22Rv1 (cell line): ENCODE measurements around the gene DGKI.

Source experiments
- H3K27ac ChIP-seq: fragments of 450-650 bp; 2 replicates; pipeline ENCODE4 v1.5.1; 2017
- ZFX ChIP-seq: fragments of 450-650 bp; IDR thresholded peaks from 2 replicates; pipeline ENCODE4 v1.6.1; 2017; ENCODE audit warnings: antibody characterized with exemption, borderline replicate concordance
- TF ChIP-seq, protein P1 (sequence below): fragments of 450-650 bp; IDR thresholded peaks from 2 replicates; pipeline ENCODE4 v1.5.1; 2017; ENCODE audit warnings: mild to moderate bottlenecking

The DGKI gene

GRCh38 chr7:137439829-137440825 lies 406.6 kb downstream of the DGKI start:
- H3K27ac ChIP-seq: no peak overlapping the region
- TF ChIP-seq, protein P1, sequence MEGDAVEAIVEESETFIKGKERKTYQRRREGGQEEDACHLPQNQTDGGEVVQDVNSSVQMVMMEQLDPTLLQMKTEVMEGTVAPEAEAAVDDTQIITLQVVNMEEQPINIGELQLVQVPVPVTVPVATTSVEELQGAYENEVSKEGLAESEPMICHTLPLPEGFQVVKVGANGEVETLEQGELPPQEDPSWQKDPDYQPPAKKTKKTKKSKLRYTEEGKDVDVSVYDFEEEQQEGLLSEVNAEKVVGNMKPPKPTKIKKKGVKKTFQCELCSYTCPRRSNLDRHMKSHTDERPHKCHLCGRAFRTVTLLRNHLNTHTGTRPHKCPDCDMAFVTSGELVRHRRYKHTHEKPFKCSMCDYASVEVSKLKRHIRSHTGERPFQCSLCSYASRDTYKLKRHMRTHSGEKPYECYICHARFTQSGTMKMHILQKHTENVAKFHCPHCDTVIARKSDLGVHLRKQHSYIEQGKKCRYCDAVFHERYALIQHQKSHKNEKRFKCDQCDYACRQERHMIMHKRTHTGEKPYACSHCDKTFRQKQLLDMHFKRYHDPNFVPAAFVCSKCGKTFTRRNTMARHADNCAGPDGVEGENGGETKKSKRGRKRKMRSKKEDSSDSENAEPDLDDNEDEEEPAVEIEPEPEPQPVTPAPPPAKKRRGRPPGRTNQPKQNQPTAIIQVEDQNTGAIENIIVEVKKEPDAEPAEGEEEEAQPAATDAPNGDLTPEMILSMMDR: no peak
- TF ChIP-seq ZFX: no peak

DNA sequence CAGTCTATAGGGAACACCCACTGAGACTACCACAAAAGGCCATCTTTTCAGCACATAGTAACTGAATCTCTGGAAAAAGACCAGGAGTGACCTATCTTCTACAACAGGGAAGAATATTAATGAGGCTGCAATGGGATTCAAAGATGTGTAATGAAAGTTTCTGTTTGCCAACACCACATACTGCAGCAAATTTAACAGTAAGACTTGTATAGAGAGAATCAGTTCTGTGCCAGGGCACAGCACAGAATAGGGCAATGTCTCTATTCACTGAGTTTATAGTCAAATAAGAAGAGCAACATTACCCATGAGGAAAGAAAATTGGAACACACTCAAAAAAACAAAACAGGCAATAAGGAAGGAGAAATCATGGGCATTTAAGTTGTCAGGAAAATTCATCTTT lies 411.8 kb downstream of the DGKI start:
- TF ChIP-seq ZFX: no peak
- TF ChIP-seq, protein P1: no peak
- no peak overlapping the region for H3K27ac ChIP-seq

DNA sequence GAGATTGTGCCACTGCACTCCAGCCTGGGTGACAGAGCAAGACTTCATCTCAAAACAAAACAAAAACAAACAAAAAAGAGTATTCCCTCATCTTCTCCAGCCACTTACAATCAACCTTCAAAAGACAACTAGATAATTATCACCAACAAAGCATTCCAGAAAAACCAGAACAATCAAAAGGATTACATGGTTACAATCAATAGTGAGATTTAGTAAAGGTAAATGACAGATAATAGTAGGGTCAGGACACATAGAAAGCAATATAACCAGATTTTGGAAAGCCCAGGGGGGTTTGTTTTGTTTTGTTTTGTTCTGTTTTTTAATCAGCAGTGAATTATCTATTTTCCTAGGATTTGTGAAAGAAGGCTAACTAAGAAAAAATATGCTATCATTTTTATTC lies 412.2 kb downstream of the DGKI start:
- TF ChIP-seq, protein P1: no peak
- TF ChIP-seq ZFX: no peak
- no peak overlapping the region for H3K27ac ChIP-seq

GRCh38 chr7:137423321-137423720 lies 423.5 kb downstream of the DGKI start:
- no peak overlapping the region for H3K27ac ChIP-seq

DNA sequence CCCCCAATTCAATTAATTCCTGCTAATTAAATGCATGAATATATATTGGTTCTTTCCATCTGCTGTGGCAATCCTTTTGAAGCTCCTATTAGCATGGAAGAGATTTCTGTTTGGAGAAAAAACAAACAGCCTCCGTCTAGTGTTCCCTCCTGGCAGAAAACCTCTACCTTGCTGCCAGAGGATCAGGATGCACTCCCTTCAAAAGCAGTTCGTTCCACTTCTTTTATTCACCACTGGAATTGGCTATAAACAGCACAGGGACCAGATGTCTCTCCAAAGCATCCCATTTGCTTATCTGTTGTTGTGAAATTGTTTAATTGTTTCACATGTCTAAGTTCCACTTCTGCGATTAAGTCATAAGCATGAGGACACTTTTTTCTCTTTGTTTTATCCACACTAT lies 425.4 kb downstream of the DGKI start:
- TF ChIP-seq ZFX: no peak
- TF ChIP-seq, protein P1: no peak

More at GRCh38 chr7:137423321-137423720, 423.5 kb downstream of the DGKI start:
- TF ChIP-seq ZFX: no peak
- TF ChIP-seq, protein P1: no peak

DNA sequence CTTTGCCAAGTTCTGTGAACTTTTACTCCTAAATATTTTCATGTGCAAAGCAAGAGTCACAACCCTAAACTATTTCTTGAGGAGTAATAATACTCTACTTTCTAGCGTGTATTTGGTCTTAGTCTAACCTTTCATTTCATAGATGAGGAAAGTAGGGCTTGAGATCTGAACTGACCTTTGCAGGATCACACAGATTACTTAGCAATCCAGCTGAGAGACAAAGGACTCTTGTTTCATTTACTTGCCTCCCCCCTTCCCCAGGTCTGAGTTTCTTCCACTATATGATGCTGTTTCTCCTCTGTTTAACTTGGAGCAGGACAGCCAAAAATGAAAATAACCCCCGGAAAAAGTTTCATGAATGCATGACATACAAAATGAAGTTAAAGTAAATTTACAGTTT lies 427.9 kb downstream of the DGKI start:
- H3K27ac ChIP-seq: no peak overlapping the region
- TF ChIP-seq, protein P1: no peak
- TF ChIP-seq ZFX: no peak

More for the DNA sequence above, 425.4 kb downstream of the DGKI start:
- no peak overlapping the region for H3K27ac ChIP-seq

DNA sequence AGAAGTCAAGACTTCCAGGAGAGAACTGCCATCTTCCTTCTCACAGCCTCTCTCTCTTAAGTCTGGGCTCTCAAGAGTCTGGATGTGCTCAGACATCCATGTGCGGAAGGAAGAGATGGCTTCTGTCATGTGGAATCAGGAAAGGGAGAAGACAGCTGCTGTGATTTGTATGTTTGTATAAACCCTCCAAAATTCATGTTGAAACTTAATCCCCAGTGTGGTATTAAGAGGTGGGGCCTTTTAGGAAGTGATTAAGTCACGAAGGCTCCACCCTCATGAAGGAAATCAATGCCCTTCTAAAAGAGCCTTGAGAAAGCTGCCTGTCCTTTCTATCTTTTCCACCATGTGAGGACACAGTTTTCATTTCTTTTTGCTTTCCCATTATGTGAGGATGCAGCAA lies 429.3 kb downstream of the DGKI start:
- no peak for TF ChIP-seq ZFX
- TF ChIP-seq, protein P1: no peak
- no peak overlapping the region for H3K27ac ChIP-seq
